Choroid plexus epithelial cell (primary cell): ENCODE data around the gene TAGLN.

Source experiments
- DNase-seq: peaks from one replicate; pipeline ENCODE4 v3.0.0-alpha.2; 2010; ENCODE audit warnings: low read depth
- H3K4me3 ChIP-seq: 2 replicates; pipeline ENCODE4 v1.5.1; 2011; ENCODE audit warnings: low read depth, mild to moderate bottlenecking, control low read depth, low read length, moderate library complexity
- CTCF ChIP-seq: conservative IDR thresholded peaks from 2 replicates; pipeline ENCODE4 v1.5.1; 2011; ENCODE audit warnings: low read depth, mild to moderate bottlenecking, control low read depth, inconsistent platforms, low read length, moderate library complexity

The TAGLN gene

DNA sequence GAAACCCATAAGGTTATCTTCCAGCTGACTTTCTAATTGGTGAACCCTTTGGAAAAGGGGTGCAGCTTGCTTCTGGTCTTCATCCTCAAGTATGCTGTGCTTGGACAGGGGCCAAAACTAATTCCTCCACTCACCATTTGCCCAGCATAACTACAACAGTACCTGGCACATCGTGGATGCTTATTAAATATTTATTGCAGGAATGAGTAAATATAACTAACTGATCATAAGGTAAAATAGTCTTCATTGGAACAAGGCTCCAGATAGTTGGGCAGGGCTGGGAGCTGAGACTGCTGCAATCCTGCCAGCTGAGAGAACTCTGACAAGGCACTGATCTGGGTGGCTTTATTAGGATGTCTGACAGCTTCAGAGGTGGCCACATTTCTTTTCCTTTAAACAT is 23.0 kb upstream of the TAGLN start:
- TF ChIP-seq CTCF: no peak
- no peak overlapping the region for H3K4me3 ChIP-seq
- no peak for DNase-seq

DNA sequence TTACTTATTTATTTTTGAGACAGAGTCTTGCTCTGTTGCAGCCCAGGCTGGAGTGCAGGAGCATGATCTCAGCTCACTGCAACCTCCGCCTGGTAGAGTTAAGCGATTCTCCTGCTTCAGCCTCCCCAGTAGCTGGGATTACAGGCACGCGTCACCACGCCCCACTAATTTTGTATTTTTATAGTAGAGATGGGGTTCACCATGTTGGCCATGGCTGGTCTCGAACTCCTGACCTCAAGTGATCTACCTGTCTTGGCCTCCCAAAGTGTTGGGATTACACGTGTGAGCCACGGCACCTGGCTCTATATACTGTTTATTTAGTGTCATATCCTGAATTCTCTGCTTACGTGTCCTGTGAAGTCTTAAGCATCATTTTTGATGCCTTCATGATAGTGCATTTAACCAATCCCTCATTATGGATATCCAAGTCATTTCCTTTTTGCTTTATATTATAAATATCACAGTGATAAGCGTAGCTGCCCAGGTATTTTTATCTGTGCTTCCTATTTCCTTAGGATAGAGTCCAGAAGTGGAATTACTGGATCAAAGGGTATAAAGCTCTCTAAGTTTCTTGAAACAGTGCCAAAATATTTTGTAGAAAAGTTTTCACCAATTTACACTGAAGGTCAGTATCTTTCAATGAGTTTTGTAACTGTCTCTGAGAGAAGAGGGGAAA is 21.5 kb upstream of the TAGLN start:
- H3K4me3 ChIP-seq: peak overlapping the region; percentile 77
- no peak for TF ChIP-seq CTCF
- DNase-seq: no peak

GRCh38 chr11:117178210-117179034 is 20.7 kb upstream of the TAGLN start, which contains the start of gene SIDT2:
Gene SIDT2, plus strand, starts transcription at chr11:117178743. Its CDS starts 521 bp downstream, at chr11:117179264.
- no peak for TF ChIP-seq CTCF
- DNase-seq: peak; percentile 96
- H3K4me3 ChIP-seq: peak within 1 kb of the TSS; percentile 77

GRCh38 chr11:117179048-117179999 is 19.8 kb upstream of the TAGLN start:
- peak; percentile 58 for DNase-seq
- no peak for TF ChIP-seq CTCF
- H3K4me3 ChIP-seq: peak overlapping the region; percentile 77

DNA sequence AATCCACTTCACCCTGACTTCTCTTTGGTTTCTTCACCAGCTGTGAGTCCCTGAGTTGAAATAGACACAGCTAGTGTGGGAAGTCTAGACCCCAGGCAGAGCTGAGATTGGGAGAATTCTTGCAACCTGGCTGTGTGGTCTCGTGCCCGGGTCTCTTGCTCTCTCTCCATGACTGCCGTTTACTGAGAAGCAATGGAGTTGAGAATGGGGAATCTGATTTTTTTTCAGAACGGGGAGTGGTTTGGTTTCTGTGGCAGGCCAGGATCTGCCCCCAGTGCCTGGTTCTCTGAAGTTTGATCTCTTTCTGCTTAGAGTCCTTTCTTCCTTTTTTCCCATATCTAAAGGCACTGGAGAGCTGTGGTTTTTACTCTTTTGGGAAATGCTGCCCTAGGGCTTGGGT is 19.1 kb upstream of the TAGLN start:
- H3K4me3 ChIP-seq: peak overlapping the region; percentile 77
- no peak for TF ChIP-seq CTCF
- DNase-seq: peak; percentile 39

- no peak overlapping the region for H3K4me3 ChIP-seq
- DNase-seq: peak; percentile 88
Measured at GRCh38 chr11:117180661-117181585, 18.2 kb upstream of the TAGLN start.

More at GRCh38 chr11:117180661-117181585, 18.2 kb upstream of the TAGLN start:
- TF ChIP-seq CTCF: peak; percentile 90
